Keratinocyte (primary cell): ENCODE data around the gene PRR16. TPM values are rescaled to one million over a fixed set of nuclear protein-coding genes. Genes with fewer than 3 reads are reported as not detected.

Experiments
- DNase-seq: peaks from one replicate; pipeline ENCODE4 v3.0.0-alpha.2; 2011; ENCODE audit warnings: low read depth, missing footprints, low spot score
- FAIRE-seq: peaks from 2 replicates; lab custom pipeline; 2011; peaks lifted over from hg19 to GRCh38; lab: Jason Lieb, UNC
- H2AFZ ChIP-seq: 2 replicates; pipeline ENCODE4 v1.6.0; 2012; ENCODE audit warnings: low read length, control low read depth, inconsistent platforms; ENCODE audit not compliant: control insufficient read depth
- H3K27ac ChIP-seq: 2 replicates; pipeline ENCODE4 v1.5.1; 2011; ENCODE audit warnings: low read length; ENCODE audit not compliant: control insufficient read depth, insufficient read depth
- H3K27me3 ChIP-seq: 3 replicates; pipeline ENCODE4 v1.6.0; 2011; ENCODE audit warnings: low read length; ENCODE audit not compliant: control insufficient read depth, insufficient read depth; ENCODE audit errors: extremely low read depth
- H3K36me3 ChIP-seq, 2 experiments: 2 replicates in 1 of 2; 3 replicates in 1 of 2; pipeline ENCODE4 v1.5.1; 2011; ENCODE audit warnings: low read length in 2 of 2, mild to moderate bottlenecking in 1 of 2; ENCODE audit not compliant: control insufficient read depth in 2 of 2, insufficient read depth in 2 of 2; ENCODE audit errors: extremely low read depth in 1 of 2
- H3K4me1 ChIP-seq: 3 replicates; pipeline ENCODE4 v1.5.1; 2011; ENCODE audit warnings: low read length; ENCODE audit not compliant: control insufficient read depth, insufficient read depth; ENCODE audit errors: extremely low read depth
- H3K4me2 ChIP-seq: 3 replicates; pipeline ENCODE4 v1.6.0; 2011; ENCODE audit warnings: low read depth, low read length; ENCODE audit not compliant: control insufficient read depth, insufficient read depth; ENCODE audit errors: extremely low read depth
- H3K4me3 ChIP-seq, 3 experiments: fragments of 200-600 bp in 1 of 3; sonication (generic) in 1 of 3; 2 replicates in 2 of 3; 3 replicates in 1 of 3; pipeline ENCODE4 v1.5.1; 2011 to 2016; ENCODE audit warnings: low read length in 3 of 3, mild to moderate bottlenecking in 3 of 3, control low read depth in 2 of 3, inconsistent platforms in 1 of 3, low read depth in 1 of 3, mixed read lengths in 1 of 3, mixed run types in 1 of 3, moderate library complexity in 1 of 3; ENCODE audit not compliant: control insufficient read depth in 2 of 3, insufficient read depth in 2 of 3; ENCODE audit errors: extremely low read depth in 1 of 3
- H3K79me2 ChIP-seq: 2 replicates; pipeline ENCODE4 v1.6.0; 2012; ENCODE audit warnings: low read length; ENCODE audit not compliant: control insufficient read depth, insufficient read depth
- H3K9ac ChIP-seq: 3 replicates; pipeline ENCODE4 v1.6.0; 2011; ENCODE audit warnings: low read length; ENCODE audit not compliant: control insufficient read depth, insufficient read depth; ENCODE audit errors: extremely low read depth
- H3K9me1 ChIP-seq: 3 replicates; pipeline ENCODE4 v1.6.0; 2011; ENCODE audit warnings: low read length; ENCODE audit not compliant: control insufficient read depth, insufficient read depth; ENCODE audit errors: extremely low read depth
- H3K9me3 ChIP-seq: 2 replicates; pipeline ENCODE4 v1.5.1; 2012; ENCODE audit warnings: low read depth, low read length; ENCODE audit not compliant: control insufficient read depth
- H4K20me1 ChIP-seq: 3 replicates; pipeline ENCODE4 v1.6.0; 2011; ENCODE audit warnings: low read length; ENCODE audit not compliant: control insufficient read depth, insufficient read depth; ENCODE audit errors: extremely low read depth
- CTCF ChIP-seq, 3 experiments: IDR thresholded peaks in 1 of 3; conservative IDR thresholded peaks in 1 of 3; optimal IDR thresholded peaks in 1 of 3; 2 replicates in 2 of 3; 3 replicates in 1 of 3; pipeline versions ENCODE3 to v1.5.1; 2011; ENCODE audit warnings: low read length in 3 of 3, mild to moderate bottlenecking in 3 of 3, moderate library complexity in 2 of 3, control low read depth in 1 of 3, inconsistent platforms in 1 of 3; ENCODE audit not compliant: insufficient read depth in 2 of 3; ENCODE audit errors: extremely low read depth in 1 of 3
- EZH2 ChIP-seq: IDR thresholded peaks from one replicate; pipeline ENCODE4 v1.6.1; 2012; ENCODE audit warnings: inconsistent platforms, mild to moderate bottlenecking, low read length, moderate library complexity
- dilution Hi-C: fragments of 300-500 bp; cut with MboI; formaldehyde crosslinking; loops from one replicate; pipeline ENCODE4 v1.7.0; 2020; ENCODE audit warnings: low sequenced_read_pairs; ENCODE audit not compliant: extremely low pct_ligation_motif_present
- polyA plus RNA-seq, 5 experiments: library from polyadenylated mRNA; depleted of rRNA in 3 of 5; stranded (reverse) in 3 of 5; stranded (forward) in 1 of 5; unstranded in 1 of 5; fragments of >200 nt; gene quantifications; 1 replicate in 1 of 5; 2 replicates in 3 of 5; 3 replicates in 1 of 5; pipeline versions ENCODE4 v1.2.1 to v1.2.3, GENCODE V29; 2011 to 2012; ENCODE audit warnings: missing spikeins in 2 of 5, low read depth in 1 of 5, low replicate concordance in 1 of 5

Gene PRR16
- polyA plus RNA-seq, 1 donor (not counting 4 experiments of a cell fraction or from before 2014, with no cell fraction given), result 0.05 TPM

- Histone ChIP-seq H3K36me3 (no peaks in the 10 kb centered on the region), H3K79me2 (no peaks in the 10 kb centered on the region), H3K4me3 (no peak overlapping the region), H2AFZ (no peak overlapping the region), H3K9me3 (no peaks in the 10 kb centered on the region), H3K9me1 (no peaks in the 10 kb centered on the region), H3K4me2 (no peak overlapping the region), H4K20me1 (no peaks in the 10 kb centered on the region), H3K27me3 (no peaks in the 10 kb centered on the region), H3K27ac (no peak overlapping the region), H3K4me1 (no peaks in the 10 kb centered on the region), H3K9ac (no peak overlapping the region)
- FAIRE-seq (no peak), DNase-seq (no peak)
- dilution Hi-C loops, result no loop called here
- TF ChIP-seq CTCF (optimal IDR thresholded peaks at IDR 0.05 in 1 of 3, IDR thresholded peaks at IDR 0.05 in 1 of 3, conservative IDR thresholded peaks at IDR 0.05 in 1 of 3; ENCODE audit: extremely low read depth in 1 of 3, insufficient read depth in 2 of 3, low read length in 3 of 3), result no peak
- no peak for TF ChIP-seq EZH2
Observed at GRCh38 chr5:120682851-120683250, 218.8 kb downstream of the PRR16 start.

- no peak overlapping the region for H3K4me2 ChIP-seq
- dilution Hi-C loops, result no loop called here
Observed at GRCh38 chr5:120683580-120683979, 219.5 kb downstream of the PRR16 start.

More at GRCh38 chr5:120683580-120683979, 219.5 kb downstream of the PRR16 start:
- TF ChIP-seq CTCF (optimal IDR thresholded peaks at IDR 0.05 in 1 of 3, IDR thresholded peaks at IDR 0.05 in 1 of 3, conservative IDR thresholded peaks at IDR 0.05 in 1 of 3; ENCODE audit: extremely low read depth in 1 of 3, insufficient read depth in 2 of 3, low read length in 3 of 3), result no peak
- TF ChIP-seq EZH2, result no peak
- H3K36me3 ChIP-seq, result no peaks in the 10 kb centered on the region
- H4K20me1 ChIP-seq, result no peaks in the 10 kb centered on the region
- no peaks in the 10 kb centered on the region for H3K9me3 ChIP-seq
- no peaks in the 10 kb centered on the region for H3K79me2 ChIP-seq
- H3K27ac ChIP-seq, result no peak overlapping the region
- H2AFZ ChIP-seq, result no peak overlapping the region
- no peaks in the 10 kb centered on the region for H3K9me1 ChIP-seq
- H3K4me3 ChIP-seq, result no peak overlapping the region
- H3K4me1 ChIP-seq, result no peaks in the 10 kb centered on the region
- no peaks in the 10 kb centered on the region for H3K27me3 ChIP-seq
- DNase-seq (no peak), FAIRE-seq (no peak)
- H3K9ac ChIP-seq, result no peak overlapping the region
